ENCODE measurements around the gene LMAN1L. TPM values are rescaled to one million over a fixed set of nuclear protein-coding genes. Genes with fewer than 3 reads are reported as not detected.

Gene LMAN1L
- total RNA-seq, 1 donor from 2014 or later: 0.64 TPM

DNA sequence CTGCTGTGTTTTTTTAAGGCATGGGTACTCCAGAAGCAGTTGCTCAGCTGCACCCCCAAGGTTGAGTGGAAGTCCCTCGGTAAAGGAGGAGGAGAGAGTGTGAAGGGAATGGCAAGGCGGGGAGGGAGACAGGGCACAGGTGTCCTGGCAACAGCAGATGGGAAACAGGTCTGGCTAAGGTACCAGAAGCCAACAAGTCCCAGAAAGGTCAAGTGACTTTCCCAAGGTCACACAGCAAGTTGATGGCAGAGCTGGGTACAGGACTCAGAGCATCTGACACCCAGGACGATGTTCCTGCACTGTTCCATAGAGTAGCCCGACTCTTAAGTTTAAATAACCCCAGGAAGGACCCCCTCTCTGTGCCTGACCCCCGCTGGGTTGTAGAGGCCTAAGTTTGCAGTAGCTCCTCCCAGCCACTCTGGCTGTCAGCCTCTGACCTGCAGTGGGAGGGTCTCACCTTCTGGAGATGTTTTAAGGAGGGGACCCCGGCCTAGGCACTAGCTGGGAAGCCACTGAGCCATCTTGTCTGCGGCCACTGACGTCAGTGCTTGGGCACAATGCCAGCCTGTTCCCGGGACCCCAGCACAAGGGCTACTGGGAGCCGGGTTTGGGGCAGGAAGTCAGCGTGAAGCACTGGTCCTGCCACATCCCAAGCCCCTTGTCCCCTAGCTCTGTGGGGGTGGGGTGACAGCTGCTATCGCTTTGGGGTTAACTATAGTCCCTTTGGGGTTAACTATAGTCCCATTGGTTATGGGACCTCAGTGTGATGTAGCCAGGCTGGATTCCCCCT is 20.2 kb upstream of the LMAN1L start:
- DNase-seq (ENCODE audit: extremely low read depth, low read depth, low spot score): no peak

DNA sequence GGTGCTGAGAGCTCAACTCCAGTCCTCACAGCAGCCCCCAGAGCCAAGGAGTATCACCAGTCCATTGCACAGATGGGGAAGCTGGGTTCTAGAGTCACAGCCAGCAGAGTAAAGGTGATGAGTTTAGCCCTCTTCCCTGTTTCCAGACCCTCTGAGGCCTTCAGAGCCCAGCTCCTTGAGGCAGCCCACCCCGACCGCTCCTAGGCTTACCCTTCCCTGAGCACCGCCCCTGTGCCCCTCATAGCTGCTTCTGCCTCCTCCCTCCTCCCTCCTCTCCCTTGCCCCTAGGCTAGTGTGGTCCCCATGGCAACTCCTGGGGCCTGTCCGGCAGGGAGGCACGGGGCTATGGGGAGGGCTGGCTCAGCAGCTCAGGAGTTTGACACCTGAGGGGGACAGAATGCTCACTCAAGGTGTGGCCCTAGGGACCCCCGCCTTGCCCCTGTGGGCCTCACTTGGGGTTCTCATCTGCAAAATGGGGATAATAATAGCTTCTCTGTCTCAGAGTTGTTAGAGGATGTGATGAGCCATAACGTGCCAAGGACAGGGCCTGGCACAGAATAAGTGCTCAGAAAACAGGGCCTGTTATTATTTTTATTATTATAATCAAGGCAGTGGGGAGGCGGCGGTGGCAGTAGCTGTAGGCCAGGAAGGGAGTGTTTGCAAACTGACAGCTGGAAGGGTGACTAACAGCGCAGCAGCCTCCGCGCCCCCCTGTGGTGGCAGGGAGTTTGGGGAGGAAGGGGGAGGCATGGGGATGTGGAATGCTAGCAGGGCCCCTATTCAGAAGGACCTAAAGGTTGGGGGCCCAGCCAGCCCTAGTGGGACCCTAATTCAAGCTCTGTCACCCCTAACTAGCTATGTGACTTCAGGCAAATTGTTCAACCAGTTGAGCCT is 19.3 kb upstream of the LMAN1L start:
- no peak for DNase-seq (ENCODE audit: extremely low read depth, low read depth, low spot score)

DNA sequence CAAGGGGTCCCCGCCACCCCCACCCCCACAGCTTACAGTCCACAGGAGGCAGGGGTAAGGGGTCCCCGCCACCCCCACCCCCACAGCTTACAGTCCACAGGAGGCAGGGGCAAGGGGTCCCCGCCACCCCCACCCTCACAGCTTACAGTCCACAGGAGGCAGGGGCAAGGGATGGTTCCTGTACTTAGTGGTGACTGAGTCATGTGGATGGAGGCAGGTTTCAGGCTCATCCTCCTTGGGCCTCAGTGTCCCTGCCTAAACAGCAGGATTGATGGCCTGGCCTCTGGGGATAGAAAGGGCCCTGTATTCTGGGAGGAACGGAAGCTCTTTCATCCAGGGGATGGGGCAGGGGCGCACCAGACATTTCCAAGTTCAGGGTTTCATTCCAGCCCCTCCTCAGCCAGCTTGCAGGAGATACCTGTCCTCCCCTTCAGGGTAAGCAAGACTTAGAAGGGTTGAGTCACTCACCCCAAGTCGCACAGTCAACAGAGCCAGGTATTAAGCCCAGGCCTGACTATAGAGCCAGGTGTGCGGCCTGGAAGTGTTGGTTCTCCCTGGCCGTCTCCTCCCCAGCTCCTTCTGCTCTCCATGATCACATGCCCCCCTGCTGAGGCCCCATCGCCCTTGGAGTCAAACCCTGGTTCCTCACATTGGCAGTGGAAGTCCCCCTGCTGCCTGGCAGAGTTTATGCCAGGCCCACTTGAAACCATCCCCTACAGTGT is 18.2 kb upstream of the LMAN1L start:
- DNase-seq (ENCODE audit: extremely low read depth, low read depth, low spot score): no peak

DNA sequence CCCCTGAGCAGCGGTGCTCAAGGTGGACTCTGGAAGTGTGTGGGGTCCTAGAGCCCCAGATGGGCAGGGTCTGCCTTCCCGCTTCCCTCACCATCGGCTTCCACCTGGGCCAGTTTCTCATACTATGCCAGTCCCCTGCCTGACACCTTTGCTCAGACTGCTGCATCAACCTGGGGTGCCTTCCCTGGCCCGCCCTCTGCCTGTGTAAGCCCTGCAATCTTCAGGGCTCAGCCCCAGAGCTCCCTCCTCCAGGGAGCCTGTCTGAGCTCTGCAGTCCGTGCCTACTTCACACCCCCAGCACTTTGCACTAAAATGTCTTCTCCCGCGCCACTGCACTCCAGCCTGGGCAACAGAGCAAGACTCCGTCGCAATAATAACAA is 17.7 kb upstream of the LMAN1L start:
- no peak for DNase-seq (ENCODE audit: extremely low read depth, low read depth, low spot score)

DNA sequence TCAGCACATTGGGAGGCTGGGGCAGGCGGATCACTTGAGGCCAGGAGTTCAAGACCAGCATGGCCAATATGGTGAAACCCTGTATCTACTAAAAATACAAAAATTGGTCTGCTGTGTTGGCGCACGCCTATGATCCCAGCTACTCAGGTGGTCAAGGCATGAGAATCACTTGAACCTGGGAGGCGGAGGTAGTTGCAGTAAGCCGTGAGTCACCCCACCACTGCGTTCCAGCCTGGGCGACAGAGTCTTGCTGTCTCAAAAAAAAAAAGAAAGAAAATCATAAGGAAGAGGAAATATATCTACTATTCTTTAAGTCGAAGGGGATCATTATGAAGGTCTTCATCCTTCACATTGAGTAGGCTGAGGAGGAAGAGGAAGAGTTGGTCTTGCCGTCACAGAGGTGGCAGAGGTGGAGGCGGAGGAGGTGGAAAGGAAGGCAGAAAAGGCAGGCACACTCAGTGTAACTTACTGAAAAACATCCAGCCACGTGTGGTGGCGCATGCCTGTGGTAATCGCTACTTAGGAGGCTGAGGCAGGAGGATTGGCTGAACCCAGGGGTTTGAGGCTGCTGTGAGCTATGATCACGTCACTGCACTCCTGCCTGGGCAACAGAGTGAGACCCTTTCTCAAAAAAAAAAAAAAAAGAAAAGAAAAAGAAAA is 16.5 kb upstream of the LMAN1L start:
- no peak for DNase-seq (ENCODE audit: extremely low read depth, low read depth, low spot score)

DNA sequence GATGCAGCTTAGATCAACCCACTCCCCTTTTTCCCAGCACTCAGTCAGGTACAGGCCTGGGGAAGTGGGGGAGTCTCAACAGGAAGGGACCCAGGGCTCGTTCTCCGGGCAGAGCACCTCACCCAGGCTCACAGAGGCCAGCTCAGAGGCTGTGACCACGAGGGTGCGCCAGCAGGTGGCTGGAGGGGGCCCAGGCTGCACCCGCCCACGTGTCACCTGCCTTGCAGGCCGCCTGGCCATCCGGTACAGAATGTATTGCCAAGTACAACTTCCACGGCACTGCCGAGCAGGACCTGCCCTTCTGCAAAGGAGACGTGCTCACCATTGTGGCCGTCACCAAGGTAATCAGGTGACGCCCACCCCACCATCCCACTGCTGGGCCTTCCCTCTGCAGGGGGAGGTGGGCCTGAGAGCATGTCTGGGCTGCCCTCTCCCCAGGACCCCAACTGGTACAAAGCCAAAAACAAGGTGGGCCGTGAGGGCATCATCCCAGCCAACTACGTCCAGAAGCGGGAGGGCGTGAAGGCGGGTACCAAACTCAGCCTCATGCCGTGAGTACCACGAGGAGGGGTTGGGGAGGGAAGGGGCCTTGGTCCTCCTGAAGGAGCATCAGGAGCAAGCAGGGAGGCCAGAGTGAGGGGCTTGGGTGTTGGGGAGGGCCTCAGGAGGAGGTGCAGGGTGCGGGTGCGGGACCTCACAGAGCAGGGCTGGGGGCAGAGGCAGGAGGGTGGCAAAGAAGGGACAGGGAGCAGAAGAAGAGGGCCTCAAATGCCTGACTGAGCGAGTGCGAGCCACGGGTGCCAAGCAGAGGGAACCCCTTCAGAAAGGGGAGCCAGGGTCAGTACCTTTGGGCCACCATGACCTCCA is 14.0 kb upstream of the LMAN1L start:
- DNase-seq (ENCODE audit: extremely low read depth, low read depth, low spot score): no peak

DNA sequence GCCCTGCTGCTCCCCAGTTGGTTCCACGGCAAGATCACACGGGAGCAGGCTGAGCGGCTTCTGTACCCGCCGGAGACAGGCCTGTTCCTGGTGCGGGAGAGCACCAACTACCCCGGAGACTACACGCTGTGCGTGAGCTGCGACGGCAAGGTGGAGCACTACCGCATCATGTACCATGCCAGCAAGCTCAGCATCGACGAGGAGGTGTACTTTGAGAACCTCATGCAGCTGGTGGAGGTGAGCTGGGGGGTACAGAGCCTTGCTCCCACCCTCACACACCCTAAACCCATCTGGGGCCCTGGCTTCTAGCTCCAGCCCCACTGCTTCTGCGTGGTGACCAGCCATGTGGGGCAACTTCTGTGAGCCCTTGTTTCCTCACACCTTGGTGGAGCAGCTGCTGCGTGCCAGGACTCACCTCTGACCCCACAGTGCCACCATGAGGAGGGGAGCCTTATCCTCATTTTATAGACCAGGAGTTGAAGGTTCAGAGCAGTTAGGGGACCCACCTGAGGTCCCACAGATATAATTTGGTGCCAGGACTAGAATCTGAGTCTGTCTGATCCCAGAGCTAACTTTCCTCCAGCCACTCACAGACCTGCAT is 13.3 kb upstream of the LMAN1L start:
- no peak for DNase-seq (ENCODE audit: extremely low read depth, low read depth, low spot score)

DNA sequence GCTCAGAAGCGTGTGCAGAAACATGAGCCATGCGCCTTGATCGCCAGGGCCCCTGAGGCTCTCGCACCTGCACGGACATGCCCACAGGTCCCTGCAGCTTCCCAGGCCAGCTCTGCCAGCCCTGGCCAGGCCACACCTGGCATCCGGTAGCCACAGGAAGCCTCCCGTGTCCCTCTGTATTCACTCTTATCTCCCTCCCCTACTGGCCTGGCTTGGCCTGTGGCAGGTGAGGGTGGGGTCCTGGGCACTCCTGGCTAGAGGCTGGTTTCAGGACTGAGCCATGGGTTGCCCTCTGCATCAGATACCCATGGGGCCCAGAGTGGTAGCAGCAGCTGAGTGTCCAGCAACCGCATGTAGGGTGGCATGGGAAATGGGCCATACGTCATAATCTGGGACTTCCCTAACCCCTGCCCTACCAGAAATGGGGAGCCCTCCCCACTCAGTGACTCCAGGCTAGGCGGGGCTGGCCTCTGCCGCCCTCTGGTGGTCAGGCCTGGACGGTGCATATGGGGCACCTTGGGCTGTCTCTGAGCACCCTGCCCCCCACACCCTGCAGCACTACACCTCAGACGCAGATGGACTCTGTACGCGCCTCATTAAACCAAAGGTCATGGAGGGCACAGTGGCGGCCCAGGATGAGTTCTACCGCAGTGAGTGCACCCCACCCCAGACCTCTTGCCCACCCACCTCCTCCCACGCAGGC is 12.6 kb upstream of the LMAN1L start:
- no peak for DNase-seq (ENCODE audit: extremely low read depth, low read depth, low spot score)

DNA sequence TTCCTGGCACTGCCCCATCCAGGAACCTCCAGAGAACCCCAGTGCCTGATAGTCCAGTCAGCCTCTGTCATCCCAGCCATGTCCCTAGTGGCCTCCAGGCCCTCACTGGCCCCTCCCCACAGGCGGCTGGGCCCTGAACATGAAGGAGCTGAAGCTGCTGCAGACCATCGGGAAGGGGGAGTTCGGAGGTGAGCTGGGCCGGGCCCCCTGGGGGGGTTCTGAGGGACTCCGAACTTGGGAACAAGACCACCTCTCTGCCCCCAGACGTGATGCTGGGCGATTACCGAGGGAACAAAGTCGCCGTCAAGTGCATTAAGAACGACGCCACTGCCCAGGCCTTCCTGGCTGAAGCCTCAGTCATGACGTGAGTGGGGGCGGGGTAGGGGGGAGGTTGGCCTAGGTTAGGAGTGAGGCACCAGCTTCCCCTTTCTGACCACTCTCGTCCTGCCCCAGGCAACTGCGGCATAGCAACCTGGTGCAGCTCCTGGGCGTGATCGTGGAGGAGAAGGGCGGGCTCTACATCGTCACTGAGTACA is 12.0 kb upstream of the LMAN1L start:
- no peak for DNase-seq (ENCODE audit: extremely low read depth, low read depth, low spot score)

DNA sequence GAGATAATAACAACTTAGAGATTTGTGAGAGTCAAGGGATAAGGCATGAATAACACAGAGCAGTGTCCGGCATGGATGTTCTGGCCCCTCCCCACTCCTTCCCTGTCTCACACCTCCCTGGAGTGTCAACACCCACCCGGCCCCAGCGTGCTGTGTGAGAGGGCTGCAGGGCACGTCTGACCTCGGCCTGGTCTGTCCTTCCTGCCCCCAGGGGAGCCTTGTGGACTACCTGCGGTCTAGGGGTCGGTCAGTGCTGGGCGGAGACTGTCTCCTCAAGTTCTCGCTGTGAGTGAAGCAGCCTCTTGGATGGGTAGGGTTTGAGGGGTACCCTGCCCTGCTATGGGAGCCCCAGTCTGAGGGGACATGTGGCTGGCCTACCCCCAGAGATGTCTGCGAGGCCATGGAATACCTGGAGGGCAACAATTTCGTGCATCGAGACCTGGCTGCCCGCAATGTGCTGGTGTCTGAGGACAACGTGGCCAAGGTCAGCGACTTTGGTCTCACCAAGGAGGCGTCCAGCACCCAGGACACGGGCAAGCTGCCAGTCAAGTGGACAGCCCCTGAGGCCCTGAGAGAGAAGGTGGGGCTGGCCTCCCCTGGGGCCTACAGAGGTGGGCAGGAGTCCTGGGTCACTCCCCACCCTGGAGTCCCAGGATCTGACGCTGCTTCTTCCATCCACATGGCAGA is 11.2 kb upstream of the LMAN1L start:
- no peak for DNase-seq (ENCODE audit: extremely low read depth, low read depth, low spot score)

DNA sequence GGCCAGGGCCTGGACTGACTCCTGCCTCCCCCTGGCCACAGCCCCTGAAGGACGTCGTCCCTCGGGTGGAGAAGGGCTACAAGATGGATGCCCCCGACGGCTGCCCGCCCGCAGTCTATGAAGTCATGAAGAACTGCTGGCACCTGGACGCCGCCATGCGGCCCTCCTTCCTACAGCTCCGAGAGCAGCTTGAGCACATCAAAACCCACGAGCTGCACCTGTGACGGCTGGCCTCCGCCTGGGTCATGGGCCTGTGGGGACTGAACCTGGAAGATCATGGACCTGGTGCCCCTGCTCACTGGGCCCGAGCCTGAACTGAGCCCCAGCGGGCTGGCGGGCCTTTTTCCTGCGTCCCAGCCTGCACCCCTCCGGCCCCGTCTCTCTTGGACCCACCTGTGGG is 10.3 kb upstream of the LMAN1L start:
- no peak for DNase-seq (ENCODE audit: extremely low read depth, low read depth, low spot score)

DNA sequence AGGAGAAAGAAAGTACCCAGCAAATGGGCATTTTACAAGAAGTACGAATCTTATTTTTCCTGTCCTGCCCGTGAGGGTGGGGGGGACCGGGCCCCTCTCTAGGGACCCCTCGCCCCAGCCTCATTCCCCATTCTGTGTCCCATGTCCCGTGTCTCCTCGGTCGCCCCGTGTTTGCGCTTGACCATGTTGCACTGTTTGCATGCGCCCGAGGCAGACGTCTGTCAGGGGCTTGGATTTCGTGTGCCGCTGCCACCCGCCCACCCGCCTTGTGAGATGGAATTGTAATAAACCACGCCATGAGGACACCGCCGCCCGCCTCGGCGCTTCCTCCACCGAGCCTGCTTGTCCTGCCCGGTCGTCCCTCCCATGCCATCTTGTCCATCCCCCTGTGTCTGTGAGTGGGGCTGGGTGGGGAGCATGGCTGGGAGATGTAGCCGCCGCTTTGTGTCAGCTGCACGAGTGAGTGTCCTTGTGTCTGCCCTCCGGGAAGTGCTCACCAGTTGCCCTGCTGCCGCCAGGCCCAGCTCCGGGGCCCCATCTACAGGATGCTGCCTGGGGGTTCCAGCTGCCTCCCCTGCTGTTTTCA is 9.7 kb upstream of the LMAN1L start:
- no peak for DNase-seq (ENCODE audit: extremely low read depth, low read depth, low spot score)

DNA sequence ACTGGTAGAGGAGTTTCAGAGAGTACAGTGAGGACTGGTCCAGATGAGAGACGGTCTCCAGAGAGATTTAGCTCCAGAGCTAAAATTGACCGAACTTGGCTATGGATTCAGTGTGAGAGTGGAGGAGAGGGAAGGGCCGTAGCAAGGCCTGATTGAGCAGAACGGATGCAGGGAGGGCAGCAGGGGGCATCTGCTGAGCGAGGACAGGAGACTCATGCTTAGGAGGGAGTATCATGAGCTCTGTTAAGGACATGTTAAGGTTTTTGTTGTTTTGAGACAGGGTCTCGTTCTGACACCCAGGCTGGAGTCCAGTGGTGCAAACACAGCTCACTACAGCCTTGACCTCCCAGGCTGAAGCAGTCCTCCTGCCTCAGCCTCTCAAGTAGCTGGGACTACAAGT is 7.7 kb upstream of the LMAN1L start:
- no peak for DNase-seq (ENCODE audit: extremely low read depth, low read depth, low spot score)

DNA sequence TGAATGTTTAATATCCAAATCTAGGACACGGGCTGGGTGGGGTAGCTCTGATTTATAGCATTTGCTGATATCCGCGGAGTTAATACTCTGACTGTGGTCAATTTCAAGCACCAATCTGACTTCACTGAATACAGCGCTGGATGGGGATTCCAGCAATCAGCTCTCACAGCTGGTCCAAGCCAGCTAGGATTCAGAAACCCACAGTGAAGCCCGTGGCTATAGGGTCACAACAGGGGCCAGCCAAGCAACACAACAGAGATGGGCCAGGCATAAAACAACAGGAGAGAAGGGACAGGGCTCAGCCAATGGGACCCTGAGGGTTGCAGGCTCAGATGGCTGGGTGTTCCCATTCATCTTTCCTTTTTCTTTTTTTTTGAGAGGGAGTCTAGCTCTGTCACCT is 5.4 kb upstream of the LMAN1L start:
- DNase-seq (ENCODE audit: extremely low read depth, low read depth, low spot score): no peak

DNA sequence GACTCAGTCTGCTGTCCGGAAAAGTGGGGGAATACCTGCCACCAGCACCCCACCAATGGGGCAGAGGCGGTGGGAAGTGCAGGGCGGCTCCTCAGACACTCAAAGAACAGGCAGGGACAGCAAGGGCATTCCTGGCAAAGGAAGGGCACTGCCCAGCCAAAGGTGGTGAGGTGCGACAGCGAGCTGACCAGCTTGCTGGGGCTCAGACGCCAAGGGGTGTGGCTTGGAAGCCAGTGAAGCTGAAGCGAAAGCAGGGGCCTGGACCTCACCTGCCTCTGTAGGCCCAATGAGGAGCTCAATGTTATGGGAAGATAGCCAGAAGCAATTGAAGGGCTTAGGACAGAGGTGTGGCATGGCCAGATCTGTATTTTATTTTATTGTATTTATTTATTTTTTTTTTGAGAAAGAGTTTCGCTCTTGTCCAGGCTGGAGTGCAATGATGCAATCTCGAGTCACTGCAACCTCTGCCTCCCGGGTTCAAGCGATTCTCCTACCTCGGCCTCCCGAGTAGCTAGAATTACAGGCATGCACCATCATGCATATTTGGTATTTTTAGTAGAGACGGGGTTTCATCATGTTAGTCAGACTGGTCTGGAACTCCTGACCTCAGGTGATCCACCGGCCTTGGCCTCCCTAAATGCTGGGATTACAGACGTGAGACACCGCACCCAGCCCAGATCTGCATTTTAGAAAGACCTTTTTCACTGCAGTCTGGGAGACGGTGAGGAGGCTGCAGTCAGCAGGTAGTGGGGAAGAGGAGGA is 4.4 kb upstream of the LMAN1L start:
- DNase-seq (ENCODE audit: extremely low read depth, low read depth, low spot score): no peak

DNA sequence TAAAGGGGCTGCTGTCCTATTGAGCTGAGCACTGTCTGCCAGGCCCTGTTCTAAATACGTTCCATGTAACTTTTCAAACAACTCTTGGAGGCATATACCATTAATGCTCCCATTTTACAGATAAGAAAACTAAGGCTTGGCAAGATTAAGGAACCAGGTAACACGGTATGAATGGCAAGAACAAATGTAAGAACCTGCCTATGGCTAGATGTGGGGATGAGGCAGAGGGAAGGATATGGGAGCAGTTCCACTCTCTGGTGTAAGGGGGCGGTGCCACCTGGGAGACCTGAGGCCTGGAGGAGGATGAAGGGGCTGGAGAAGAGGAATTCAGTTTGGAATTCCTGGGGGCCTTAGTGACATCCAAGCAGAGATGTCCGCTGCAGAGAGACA is 3.8 kb upstream of the LMAN1L start:
- DNase-seq (ENCODE audit: extremely low read depth, low read depth, low spot score): no peak

DNA sequence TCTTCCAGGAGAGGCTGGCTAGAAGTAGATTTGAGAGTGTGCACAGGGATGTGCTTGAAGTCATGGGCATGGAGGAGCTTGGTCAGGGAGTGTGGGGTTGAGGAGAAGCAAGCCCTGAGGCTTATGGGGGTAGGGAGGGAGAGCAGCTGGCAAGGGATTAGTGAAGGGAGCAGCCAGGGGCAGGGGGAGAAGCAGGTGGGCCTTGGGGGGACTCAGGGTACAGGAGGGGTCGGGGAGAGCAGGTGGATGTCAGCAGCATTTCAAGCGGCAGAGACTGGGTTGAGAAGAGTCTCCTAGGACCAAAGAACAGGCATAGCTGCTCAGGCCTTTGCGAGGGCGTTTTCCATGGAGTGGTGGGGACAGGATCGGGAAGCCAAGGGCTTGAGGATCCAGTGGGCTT is 3.4 kb upstream of the LMAN1L start:
- DNase-seq (ENCODE audit: extremely low read depth, low read depth, low spot score): no peak
